Caco-2 (cell line): ENCODE results near the gene DPEP3. TPM values are rescaled to one million over a fixed set of nuclear protein-coding genes. Genes with fewer than 3 reads are reported as not detected.

Experiments
- BruUV-seq: library from RNA; stranded (reverse); fragments of 400-500 nt; replicated peaks from 2 replicates; lab custom pipeline; 2021; lab: Mats Ljungman, UMichigan
- CTCF ChIA-PET: fragments of 300-600 bp; sonication (Branson Sonifier 250); formaldehyde crosslinking; loops from one replicate; lab custom pipeline; 2022; ENCODE audit warnings: antibody characterized with exemption; lab: Charles Lee
- POLR2A ChIA-PET: fragments of 300-600 bp; sonication (Branson Sonifier 250); formaldehyde crosslinking; loops from one replicate; lab custom pipeline; 2022; ENCODE audit warnings: antibody characterized with exemption; lab: Charles Lee
- DNase-seq, 2 experiments: peaks; one replicate each; pipeline versions ENCODE4 v3.0.0 to v3.0.0-alpha.2; 2020 to 2022
- H3K27me3 ChIP-seq: replicated peaks from 2 replicates; pipeline ENCODE4 v1.6.0; 2011; ENCODE audit warnings: low read length; ENCODE audit not compliant: control insufficient read depth, insufficient read depth
- H3K36me3 ChIP-seq: 2 replicates; pipeline ENCODE4 v1.5.1; 2011; ENCODE audit warnings: low read length; ENCODE audit not compliant: control insufficient read depth, insufficient read depth
- H3K4me1 ChIP-seq: fragments of 250-450 bp; sonication (Bioruptor Pico); 2 replicates; pipeline ENCODE4 v1.5.1; 2020; ENCODE audit warnings: mild to moderate bottlenecking
- H3K4me3 ChIP-seq: 2 replicates; pipeline ENCODE4 v1.5.1; 2011; ENCODE audit warnings: low read depth, mild to moderate bottlenecking, control low read depth, low read length
- H3K9me3 ChIP-seq: fragments of 250-450 bp; sonication (Bioruptor Pico); 2 replicates; pipeline ENCODE4 v1.5.1; 2020; ENCODE audit warnings: mild to moderate bottlenecking, moderate library complexity
- H3K27ac Mint-ChIP-seq: one replicate; pipeline ENCODE4 v1.8.0; 2022; ENCODE audit warnings: mixed read lengths; ENCODE audit not compliant: unreplicated experiment
- H3K27me3 Mint-ChIP-seq: one replicate; pipeline ENCODE4 v1.8.0; 2022; ENCODE audit warnings: mixed read lengths; ENCODE audit not compliant: insufficient read depth, unreplicated experiment
- H3K36me3 Mint-ChIP-seq: one replicate; pipeline ENCODE4 v1.8.0; 2022; ENCODE audit warnings: mild to moderate bottlenecking, mixed read lengths; ENCODE audit not compliant: insufficient read depth, unreplicated experiment
- H3K4me1 Mint-ChIP-seq: one replicate; pipeline ENCODE4 v1.8.0; 2022; ENCODE audit warnings: low read depth, mixed read lengths; ENCODE audit not compliant: unreplicated experiment
- H3K4me3 Mint-ChIP-seq: one replicate; pipeline ENCODE4 v1.8.0; 2022; ENCODE audit warnings: mild to moderate bottlenecking, moderate library complexity, mixed read lengths; ENCODE audit not compliant: unreplicated experiment
- H3K9me3 Mint-ChIP-seq: one replicate; pipeline ENCODE4 v1.8.0; 2022; ENCODE audit warnings: mixed read lengths; ENCODE audit not compliant: unreplicated experiment
- intact Hi-C: fragments of 100-400 bp; cut with micrococcal nuclease; formaldehyde crosslinking; loops from one replicate; pipeline ENCODE4 v1.10.0; 2022; ENCODE audit not compliant: unreplicated experiment
- total RNA-seq: library from RNA; stranded (reverse); gene quantifications from 2 replicates; pipeline ENCODE4 v1.2.3, GENCODE V29; 2022
- TF ChIP-seq, protein P1 (sequence below), 2 experiments: fragments of 200-600 bp in 1 of 2; IDR thresholded peaks; 1 replicate in 1 of 2; 2 replicates in 1 of 2; pipeline versions ENCODE4 v1.5.1 to v1.8.0; 2011 to 2022; ENCODE audit warnings: antibody characterized with exemption in 1 of 2, control low read depth in 1 of 2, inconsistent platforms in 1 of 2, low read depth in 1 of 2, low read length in 1 of 2, mild to moderate bottlenecking in 1 of 2, moderate library complexity in 1 of 2; ENCODE audit not compliant: insufficient read depth in 1 of 2, severe bottlenecking in 1 of 2, unreplicated experiment in 1 of 2

The DPEP3 gene
- total RNA-seq, 1 experiment from 2014 or later, result not detected

DNA sequence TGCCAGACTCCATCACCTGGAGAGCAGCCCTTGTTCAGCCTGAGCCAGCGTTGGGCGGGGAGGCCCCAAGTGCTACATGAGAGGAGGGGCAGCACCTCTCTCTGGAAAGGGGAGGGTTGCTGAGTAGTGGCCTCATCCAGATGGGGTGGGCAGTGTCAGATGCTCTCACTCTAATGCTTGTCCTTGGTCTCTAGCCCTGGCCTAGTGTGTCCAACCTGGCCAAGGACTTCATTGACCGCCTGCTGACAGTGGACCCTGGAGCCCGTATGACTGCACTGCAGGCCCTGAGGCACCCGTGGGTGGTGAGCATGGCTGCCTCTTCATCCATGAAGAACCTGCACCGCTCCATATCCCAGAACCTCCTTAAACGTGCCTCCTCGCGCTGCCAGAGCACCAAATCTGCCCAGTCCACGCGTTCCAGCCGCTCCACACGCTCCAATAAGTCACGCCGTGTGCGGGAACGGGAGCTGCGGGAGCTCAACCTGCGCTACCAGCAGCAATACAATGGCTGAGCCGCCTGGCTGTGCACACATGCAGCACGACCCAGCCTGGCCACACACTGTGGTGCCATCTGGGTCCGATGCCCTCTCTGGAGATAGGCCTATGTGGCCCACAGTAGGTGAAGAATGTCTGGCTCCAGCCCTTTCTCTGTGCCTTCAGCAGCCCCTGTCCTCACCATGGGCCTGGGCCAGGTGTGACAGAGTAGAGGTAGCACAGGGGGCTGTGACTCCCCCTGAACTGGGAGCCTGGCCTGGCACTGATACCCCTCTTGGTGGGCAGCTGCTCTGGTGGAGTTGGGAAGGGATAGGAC is 53.0 kb downstream of the DPEP3 start:
- TF ChIP-seq, protein P1, sequence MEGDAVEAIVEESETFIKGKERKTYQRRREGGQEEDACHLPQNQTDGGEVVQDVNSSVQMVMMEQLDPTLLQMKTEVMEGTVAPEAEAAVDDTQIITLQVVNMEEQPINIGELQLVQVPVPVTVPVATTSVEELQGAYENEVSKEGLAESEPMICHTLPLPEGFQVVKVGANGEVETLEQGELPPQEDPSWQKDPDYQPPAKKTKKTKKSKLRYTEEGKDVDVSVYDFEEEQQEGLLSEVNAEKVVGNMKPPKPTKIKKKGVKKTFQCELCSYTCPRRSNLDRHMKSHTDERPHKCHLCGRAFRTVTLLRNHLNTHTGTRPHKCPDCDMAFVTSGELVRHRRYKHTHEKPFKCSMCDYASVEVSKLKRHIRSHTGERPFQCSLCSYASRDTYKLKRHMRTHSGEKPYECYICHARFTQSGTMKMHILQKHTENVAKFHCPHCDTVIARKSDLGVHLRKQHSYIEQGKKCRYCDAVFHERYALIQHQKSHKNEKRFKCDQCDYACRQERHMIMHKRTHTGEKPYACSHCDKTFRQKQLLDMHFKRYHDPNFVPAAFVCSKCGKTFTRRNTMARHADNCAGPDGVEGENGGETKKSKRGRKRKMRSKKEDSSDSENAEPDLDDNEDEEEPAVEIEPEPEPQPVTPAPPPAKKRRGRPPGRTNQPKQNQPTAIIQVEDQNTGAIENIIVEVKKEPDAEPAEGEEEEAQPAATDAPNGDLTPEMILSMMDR (IDR thresholded peaks at IDR 0.05; ENCODE audit: insufficient read depth in 1 of 2, low read depth in 1 of 2, low read length in 1 of 2, severe bottlenecking in 1 of 2, unreplicated experiment in 1 of 2), result no peak
- BruUV-seq, result no TSS peak
- H3K27me3 Mint-ChIP-seq, result no peaks in the 10 kb centered on the region
- H3K4me1 ChIP-seq, result no peaks in the 10 kb centered on the region
- ChIA-PET CTCF (interaction anchor here (1.9 kb wide), 1 partner anchor 111 kb away, joined by 7 read pairs; no protein-coding TSS in a partner anchor), POLR2A (no interaction called here)
- peaks cover 11% of the 10 kb centered on the region for H3K36me3 ChIP-seq
- no peaks in the 10 kb centered on the region for H3K9me3 Mint-ChIP-seq
- H3K4me3 ChIP-seq, result no peak overlapping the region
- H3K9me3 ChIP-seq, result no peaks in the 10 kb centered on the region
- no peak overlapping the region for H3K4me3 Mint-ChIP-seq
- H3K27ac Mint-ChIP-seq, result no peak overlapping the region
- no peak for DNase-seq
- intact Hi-C loops, result no loop called here
- H3K36me3 Mint-ChIP-seq, result peaks cover 22% of the 10 kb centered on the region
- no peaks in the 10 kb centered on the region for H3K27me3 ChIP-seq
- no peaks in the 10 kb centered on the region for H3K4me1 Mint-ChIP-seq

DNA sequence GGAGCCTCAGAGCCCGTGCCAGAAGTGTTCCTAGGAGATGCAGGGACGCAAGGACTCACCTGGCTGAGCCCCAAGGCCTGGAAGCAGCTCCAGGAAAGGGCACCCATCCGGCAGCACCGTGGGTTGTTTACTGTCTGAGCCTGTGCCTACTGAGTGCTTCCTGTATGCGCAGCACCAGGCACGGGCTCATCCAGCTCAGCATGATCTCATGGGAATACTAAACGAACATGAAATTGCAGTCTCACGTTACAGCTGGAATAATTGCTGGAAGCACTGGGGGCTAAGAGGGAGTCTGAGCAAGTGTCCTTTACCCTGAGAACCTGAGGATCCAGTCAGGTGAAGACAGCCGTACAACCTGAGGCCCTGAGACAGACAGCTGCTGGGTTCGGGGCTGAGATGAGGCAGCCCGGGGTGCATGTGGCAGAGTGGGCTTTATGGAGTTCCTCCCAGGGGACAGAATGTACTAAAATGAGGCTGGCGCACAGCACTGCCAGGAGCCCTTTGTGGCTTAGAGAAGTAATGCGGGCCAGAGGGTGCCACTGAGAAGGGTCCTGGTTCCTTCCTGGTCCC is 54.0 kb downstream of the DPEP3 start:
- H3K9me3 Mint-ChIP-seq, result no peaks in the 10 kb centered on the region
- TF ChIP-seq, protein P1 (IDR thresholded peaks at IDR 0.05; ENCODE audit: insufficient read depth in 1 of 2, low read depth in 1 of 2, low read length in 1 of 2, severe bottlenecking in 1 of 2, unreplicated experiment in 1 of 2), result peak in 1 of 2 experiments; percentile 37
- H3K27ac Mint-ChIP-seq, result no peak overlapping the region
- Histone ChIP-seq H3K4me1 (no peaks in the 10 kb centered on the region), H3K36me3 (peaks cover 11% of the 10 kb centered on the region), H3K27me3 (no peaks in the 10 kb centered on the region), H3K4me3 (no peak overlapping the region), H3K9me3 (no peaks in the 10 kb centered on the region)
- no TSS peak for BruUV-seq
- POLR2A ChIA-PET, result interaction anchor here (0.8 kb wide), 1 partner anchor 9 kb away, joined by 3 read pairs; no protein-coding TSS in a partner anchor
- no peaks in the 10 kb centered on the region for H3K4me1 Mint-ChIP-seq
- no peak overlapping the region for H3K4me3 Mint-ChIP-seq
- intact Hi-C loops, result no loop called here
- DNase-seq, result no peak
- H3K36me3 Mint-ChIP-seq, result peaks cover 13% of the 10 kb centered on the region
- H3K27me3 Mint-ChIP-seq, result no peaks in the 10 kb centered on the region
- CTCF ChIA-PET, result interaction anchor here (1.9 kb wide), 1 partner anchor 110 kb away, joined by 7 read pairs; no protein-coding TSS in a partner anchor

Other genes starting within 250 kb of the DPEP3 start
- gene RANBP10, start 173.9 kb downstream of the DPEP3 start, total RNA-seq, result 21.8 and 23.8 TPM in 2 replicates
- 0.84 and 0.91 TPM in 2 replicates for gene TSNAXIP1, start 173.6 kb downstream of the DPEP3 start, total RNA-seq
- 46.8 and 50.5 TPM in 2 replicates for gene THAP11, start 138.2 kb downstream of the DPEP3 start, total RNA-seq
- 239 and 245 TPM in 2 replicates for gene NUTF2, start 133.6 kb downstream of the DPEP3 start, total RNA-seq
- 70.9 and 80.1 TPM in 2 replicates for gene CENPT, start 132.8 kb downstream of the DPEP3 start, total RNA-seq
- 124 and 139 TPM in 2 replicates for gene EDC4, start 107.4 kb downstream of the DPEP3 start, total RNA-seq
- 0.93 TPM in 1 of 2 replicates, not detected in the other for gene NRN1L, start 95.6 kb downstream of the DPEP3 start, total RNA-seq
- 35.1 and 41.3 TPM in 2 replicates for gene PSKH1, start 87.2 kb downstream of the DPEP3 start, total RNA-seq
- 0.66 and 2.3 TPM in 2 replicates for gene CTRL, start 48.6 kb downstream of the DPEP3 start, total RNA-seq
- gene PSMB10, start 43.6 kb downstream of the DPEP3 start, total RNA-seq, result 26.9 and 31.6 TPM in 2 replicates
- 26.3 and 33.3 TPM in 2 replicates for gene LCAT, start 36.4 kb downstream of the DPEP3 start, total RNA-seq
- gene SLC12A4, start 11.9 kb downstream of the DPEP3 start, total RNA-seq, result 97.0 and 107 TPM in 2 replicates
- gene DPEP2, start 19.0 kb upstream of the DPEP3 start, total RNA-seq, result not detected in 2 replicates
- not detected in 2 replicates for gene DPEP2NB, start 35.4 kb upstream of the DPEP3 start, total RNA-seq
- gene DDX28, start 42.7 kb upstream of the DPEP3 start, total RNA-seq, result 15.9 and 17.1 TPM in 2 replicates
- 33.6 and 37.4 TPM in 2 replicates for gene DUS2, start 42.8 kb upstream of the DPEP3 start, total RNA-seq
- 40.0 and 43.9 TPM in 2 replicates for gene NFATC3, start 104.9 kb upstream of the DPEP3 start, total RNA-seq